Mesenchymal stem cell (in vitro differentiated cells and primary cell): Measurements from ENCODE around the gene NFKB1.

Experiments
- DNase-seq: peaks from one replicate; pipeline ENCODE4 v3.0.0-alpha.2; 2013
- H2AFZ ChIP-seq: one replicate; pipeline ENCODE4 v1.6.1; 2013; ENCODE audit warnings: low read depth, mild to moderate bottlenecking, control low read depth, inconsistent platforms, low read length, moderate library complexity
- H2AK5ac ChIP-seq: 2 replicates; pipeline ENCODE4 v1.6.1; 2013; ENCODE audit warnings: low read length, moderate library complexity, mild to moderate bottlenecking, inconsistent platforms; ENCODE audit not compliant: severe bottlenecking
- H2BK120ac ChIP-seq: one replicate; pipeline ENCODE4 v1.6.1; 2013; ENCODE audit warnings: low read depth, mild to moderate bottlenecking, inconsistent platforms, low read length, moderate library complexity
- H2BK12ac ChIP-seq, 2 experiments: one replicate each; pipeline ENCODE4 v1.6.1; 2013; ENCODE audit warnings: inconsistent platforms in 2 of 2, low read length in 2 of 2, mild to moderate bottlenecking in 2 of 2, moderate library complexity in 2 of 2, control low read depth in 1 of 2
- H2BK15ac ChIP-seq: one replicate; pipeline ENCODE4 v1.6.1; 2013; ENCODE audit warnings: mild to moderate bottlenecking, low read depth, inconsistent platforms; ENCODE audit not compliant: poor library complexity, severe bottlenecking
- H2BK5ac ChIP-seq: 2 replicates; pipeline ENCODE4 v1.6.1; 2013; ENCODE audit warnings: low read depth, mild to moderate bottlenecking, low read length, control low read depth, inconsistent platforms; ENCODE audit not compliant: poor library complexity, severe bottlenecking
- H3K14ac ChIP-seq, 2 experiments: one replicate each; pipeline ENCODE4 v1.6.1; 2013; ENCODE audit warnings: inconsistent platforms in 2 of 2, low read length in 2 of 2, control low read depth in 1 of 2, mild to moderate bottlenecking in 1 of 2, moderate library complexity in 1 of 2
- H3K18ac ChIP-seq, 2 experiments: one replicate each; pipeline ENCODE4 v1.6.1; 2013; ENCODE audit warnings: inconsistent platforms in 2 of 2, low read length in 2 of 2, control low read depth in 1 of 2, low read depth in 1 of 2, mild to moderate bottlenecking in 1 of 2
- H3K23ac ChIP-seq, 2 experiments: one replicate each; pipeline ENCODE4 v1.6.1; 2013; ENCODE audit warnings: inconsistent platforms in 2 of 2, low read length in 2 of 2, mild to moderate bottlenecking in 2 of 2, moderate library complexity in 2 of 2, control low read depth in 1 of 2
- H3K27ac ChIP-seq: 2 replicates; pipeline ENCODE4 v1.5.1; 2013; ENCODE audit warnings: mild to moderate bottlenecking, moderate library complexity, low read length, control low read depth, inconsistent platforms; ENCODE audit not compliant: poor library complexity, severe bottlenecking
- H3K27me3 ChIP-seq, 2 experiments: 2 replicates each; pipeline versions ENCODE4 v1.6.1 to v1.7.0; 2013; ENCODE audit warnings: low read length in 2 of 2, mild to moderate bottlenecking in 2 of 2, moderate library complexity in 2 of 2, control low read depth in 1 of 2, inconsistent platforms in 1 of 2; ENCODE audit not compliant: control insufficient read depth in 1 of 2, insufficient read depth in 1 of 2
- H3K36me3 ChIP-seq, 2 experiments: 2 replicates each; pipeline versions ENCODE4 v1.6.1 to v1.7.0; 2013; ENCODE audit warnings: low read length in 2 of 2, control low read depth in 1 of 2, inconsistent platforms in 1 of 2, low read depth in 1 of 2, mild to moderate bottlenecking in 1 of 2; ENCODE audit not compliant: insufficient read depth in 2 of 2, control insufficient read depth in 1 of 2
- H3K4ac ChIP-seq, 2 experiments: one replicate each; pipeline ENCODE4 v1.6.1; 2013; ENCODE audit warnings: inconsistent platforms in 2 of 2, low read length in 2 of 2, mild to moderate bottlenecking in 2 of 2, moderate library complexity in 2 of 2, control low read depth in 1 of 2, low read depth in 1 of 2
- H3K4me1 ChIP-seq: 2 replicates; pipeline ENCODE4 v1.6.1; 2013; ENCODE audit warnings: low read depth, low read length, control low read depth; ENCODE audit not compliant: control insufficient read depth, insufficient read depth
- H3K4me2 ChIP-seq: 2 replicates; pipeline ENCODE4 v1.6.1; 2013; ENCODE audit warnings: low read length, mild to moderate bottlenecking, inconsistent platforms; ENCODE audit not compliant: poor library complexity, severe bottlenecking
- H3K4me3 ChIP-seq, 2 experiments: 2 replicates each; pipeline versions ENCODE4 v1.5.1 to v1.7.0; 2013; ENCODE audit warnings: low read length in 2 of 2, mild to moderate bottlenecking in 2 of 2, control low read depth in 1 of 2, low read depth in 1 of 2; ENCODE audit not compliant: insufficient read depth in 1 of 2
- H3K79me1 ChIP-seq: replicated peaks from 2 replicates; pipeline ENCODE4 v1.6.1; 2013; ENCODE audit warnings: mild to moderate bottlenecking, control low read depth, low read length, inconsistent platforms; ENCODE audit not compliant: poor library complexity, severe bottlenecking
- H3K9ac ChIP-seq: 2 replicates; pipeline ENCODE4 v1.7.0; 2013; ENCODE audit warnings: mild to moderate bottlenecking, low read length, moderate library complexity
- H3K9me3 ChIP-seq: 2 replicates; pipeline ENCODE4 v1.7.0; 2013; ENCODE audit warnings: mild to moderate bottlenecking, low read length; ENCODE audit not compliant: control insufficient read depth
- H4K8ac ChIP-seq: one replicate; pipeline ENCODE4 v1.6.1; 2013; ENCODE audit warnings: inconsistent platforms, mild to moderate bottlenecking, low read length, moderate library complexity
- H4K91ac ChIP-seq: one replicate; pipeline ENCODE4 v1.6.1; 2013; ENCODE audit warnings: mild to moderate bottlenecking, low read length, inconsistent platforms
- WGBS: methylation state at CpG from one replicate; pipeline ENCODE4 v1.1.7; 2013; ENCODE audit warnings: mixed read lengths; 5-methylcytosine and 5-hydroxymethylcytosine counted together

The NFKB1 gene

GRCh38 chr4:102517753-102518152 is 16.6 kb downstream of the NFKB1 start:
- Histone ChIP-seq H2BK12ac (no peak overlapping the region), H3K14ac (no peak overlapping the region), H3K18ac (no peak overlapping the region), H3K27ac (no peak overlapping the region), H4K91ac (no peak overlapping the region), H2AK5ac (no peak overlapping the region), H2BK5ac (no peak overlapping the region), H4K8ac (no peak overlapping the region), H3K4ac (no peak overlapping the region), H3K79me1 (peaks cover 18% of the 10 kb centered on the region), H3K9me3 (no peaks in the 10 kb centered on the region), H3K4me3 (no peak overlapping the region), H3K23ac (no peak overlapping the region), H3K27me3 (no peaks in the 10 kb centered on the region), H3K9ac (no peak overlapping the region), H3K36me3 (no peaks in the 10 kb centered on the region), H2BK120ac (no peak overlapping the region), H3K4me2 (no peak overlapping the region), H2AFZ (no peak overlapping the region), H3K4me1 (no peaks in the 10 kb centered on the region), H2BK15ac (no peak overlapping the region)
- no peak for DNase-seq

- Histone ChIP-seq H3K14ac (no peak overlapping the region), H3K9ac (no peak overlapping the region), H3K36me3 (no peaks in the 10 kb centered on the region), H3K4me3 (no peak overlapping the region), H2AFZ (no peak overlapping the region), H3K79me1 (peaks cover 20% of the 10 kb centered on the region), H3K23ac (peak overlapping the region in 1 of 2 experiments; percentile 34), H3K9me3 (no peaks in the 10 kb centered on the region), H2BK120ac (no peak overlapping the region), H3K27me3 (no peaks in the 10 kb centered on the region), H4K8ac (no peak overlapping the region), H3K18ac (peak overlapping the region in 1 of 2 experiments; percentile 33), H3K4ac (no peak overlapping the region), H3K4me1 (no peaks in the 10 kb centered on the region), H2BK12ac (no peak overlapping the region), H4K91ac (peak overlapping the region; percentile 27), H2BK5ac (no peak overlapping the region), H3K27ac (no peak overlapping the region), H2BK15ac (no peak overlapping the region), H3K4me2 (no peak overlapping the region), H2AK5ac (no peak overlapping the region)
- WGBS, result 95% methylated on average over 2 of the region's 2 CpGs
- no peak for DNase-seq
These were observed 17.6 kb downstream of the NFKB1 start for GRCh38 chr4:102518703-102519131.

DNA sequence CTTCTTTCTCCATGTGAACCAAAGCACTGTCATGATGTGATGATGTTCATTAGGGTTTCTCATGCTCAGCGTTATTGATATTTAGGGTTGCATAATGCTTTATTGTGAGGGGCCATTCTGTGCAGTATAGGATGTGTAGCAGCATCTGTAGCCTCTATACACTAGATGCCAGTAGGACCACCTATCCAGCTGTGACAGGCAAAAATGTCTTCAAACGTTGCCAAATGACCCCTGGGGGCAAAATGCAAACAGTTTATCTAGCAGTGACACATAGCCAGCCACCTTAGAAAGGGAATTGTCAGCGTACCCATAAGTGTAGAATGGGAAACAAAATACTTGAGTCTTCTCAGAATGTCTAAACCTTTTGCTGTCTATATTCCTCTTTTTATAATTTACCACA is 18.8 kb downstream of the NFKB1 start:
- Histone ChIP-seq H3K9me3 (no peaks in the 10 kb centered on the region), H2BK120ac (no peak overlapping the region), H4K8ac (no peak overlapping the region), H2BK5ac (no peak overlapping the region), H3K9ac (no peak overlapping the region), H2AK5ac (no peak overlapping the region), H3K79me1 (peaks cover 21% of the 10 kb centered on the region), H2BK15ac (no peak overlapping the region), H2BK12ac (no peak overlapping the region), H2AFZ (no peak overlapping the region), H3K27me3 (no peaks in the 10 kb centered on the region), H4K91ac (no peak overlapping the region), H3K4ac (no peak overlapping the region), H3K14ac (no peak overlapping the region), H3K23ac (no peak overlapping the region), H3K18ac (no peak overlapping the region), H3K36me3 (no peaks in the 10 kb centered on the region), H3K27ac (no peak overlapping the region), H3K4me3 (no peak overlapping the region), H3K4me1 (no peaks in the 10 kb centered on the region), H3K4me2 (no peak overlapping the region)
- no peak for DNase-seq
- WGBS, result 87% methylated on average over 3 of the region's 3 CpGs

DNA sequence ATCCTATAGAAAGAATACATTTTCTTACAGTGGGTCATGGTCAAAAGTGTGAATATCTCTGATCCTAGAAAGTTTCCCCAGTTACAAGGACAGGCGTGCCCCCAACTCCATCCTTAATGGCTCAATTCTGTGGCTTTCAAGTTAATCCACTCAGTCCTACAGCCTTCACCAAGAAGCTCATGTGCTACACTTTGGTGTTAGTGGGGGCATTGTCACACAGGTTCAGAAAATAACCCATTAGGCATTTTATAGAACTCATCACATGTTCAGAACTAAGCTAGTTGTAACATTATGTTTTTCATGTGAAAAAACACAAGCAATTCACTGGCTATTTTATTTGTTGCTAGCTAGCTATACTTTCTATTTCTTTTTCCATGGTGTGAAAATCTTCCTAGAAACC is 20.4 kb downstream of the NFKB1 start:
- Histone ChIP-seq H3K23ac (no peak overlapping the region), H3K9me3 (no peaks in the 10 kb centered on the region), H4K8ac (peak overlapping the region; percentile 28), H2BK120ac (no peak overlapping the region), H3K4ac (no peak overlapping the region), H3K27me3 (no peaks in the 10 kb centered on the region), H3K27ac (no peak overlapping the region), H2BK5ac (no peak overlapping the region), H3K4me3 (no peak overlapping the region), H3K18ac (no peak overlapping the region), H3K36me3 (peaks cover 0 to 5% of the 10 kb centered on the region in 2 experiments), H2AFZ (no peak overlapping the region), H2AK5ac (no peak overlapping the region), H2BK12ac (no peak overlapping the region), H4K91ac (no peak overlapping the region), H2BK15ac (no peak overlapping the region), H3K79me1 (peaks cover 26% of the 10 kb centered on the region), H3K14ac (no peak overlapping the region), H3K9ac (no peak overlapping the region), H3K4me1 (no peaks in the 10 kb centered on the region), H3K4me2 (no peak overlapping the region)
- no peak for DNase-seq
- 100% methylated on average over 1 of the region's 1 CpG for WGBS
